Smooth muscle cell (in vitro differentiated cells): ENCODE data around the gene FADS2. TPM values are rescaled to one million over a fixed set of nuclear protein-coding genes. Genes with fewer than 3 reads are reported as not detected.

Experiments
- DNase-seq: peaks from one replicate; lab custom pipeline; 2025; ENCODE audit not compliant: unreplicated experiment; lab: John Stamatoyannopoulos, UW
- H2AFZ ChIP-seq: fragments of 200-600 bp; sonication (generic); 2 replicates; pipeline ENCODE4 v1.6.0; 2016; ENCODE audit warnings: antibody characterized with exemption, low read depth, mild to moderate bottlenecking
- H3F3A ChIP-seq: fragments of 200-600 bp; sonication (generic); 2 replicates; pipeline ENCODE4 v1.6.0; 2017; ENCODE audit warnings: antibody characterized with exemption, low read depth
- H3K27ac ChIP-seq: fragments of 200-600 bp; sonication (generic); 2 replicates; pipeline ENCODE4 v1.5.1; 2016; ENCODE audit warnings: low read depth, mild to moderate bottlenecking
- H3K27me3 ChIP-seq: fragments of 200-600 bp; sonication (generic); 2 replicates; pipeline ENCODE4 v1.6.1; 2016; ENCODE audit warnings: low read depth, mild to moderate bottlenecking
- H3K36me3 ChIP-seq: fragments of 200-600 bp; sonication (generic); 2 replicates; pipeline ENCODE4 v1.5.1; 2016; ENCODE audit warnings: low read depth
- H3K4me1 ChIP-seq: fragments of 200-600 bp; sonication (generic); 2 replicates; pipeline ENCODE4 v1.5.1; 2016; ENCODE audit warnings: low read depth
- H3K4me2 ChIP-seq: fragments of 200-600 bp; sonication (generic); 2 replicates; pipeline ENCODE4 v1.6.0; 2016; ENCODE audit warnings: mild to moderate bottlenecking
- H3K4me3 ChIP-seq: fragments of 200-600 bp; sonication (generic); 2 replicates; pipeline ENCODE4 v1.5.1; 2016; ENCODE audit warnings: mild to moderate bottlenecking
- H3K79me2 ChIP-seq: fragments of 200-600 bp; sonication (generic); 2 replicates; pipeline ENCODE4 v1.6.0; 2016; ENCODE audit warnings: low read depth, mild to moderate bottlenecking
- H3K9ac ChIP-seq: fragments of 200-600 bp; sonication (generic); 2 replicates; pipeline ENCODE4 v1.6.0; 2016; ENCODE audit warnings: low read depth
- H3K9me3 ChIP-seq: fragments of 200-600 bp; sonication (generic); replicated peaks from 2 replicates; pipeline ENCODE4 v1.5.1; 2016; ENCODE audit warnings: low read depth
- H4K20me1 ChIP-seq: fragments of 200-600 bp; sonication (generic); 2 replicates; pipeline ENCODE4 v1.6.0; 2016; ENCODE audit warnings: low read depth
- CTCF ChIP-seq: fragments of 200-600 bp; sonication (generic); IDR thresholded peaks from 2 replicates; pipeline ENCODE4 v1.5.1; 2017; ENCODE audit warnings: borderline replicate concordance, mild to moderate bottlenecking, antibody characterized with exemption; ENCODE audit not compliant: insufficient read depth, poor library complexity, severe bottlenecking
- WGBS: methylation state at CpG from one replicate; pipeline ENCODE4 v1.1.7; 2016; ENCODE audit warnings: low lambda C conversion rate; 5-methylcytosine and 5-hydroxymethylcytosine counted together
- polyA plus RNA-seq: library from polyadenylated mRNA; unstranded; fragments of >200 nt; fragmentation: Nextera tagmentation; extraction: Ambion mirVana; gene quantifications from 2 replicates; pipeline ENCODE4 v1.2.1, GENCODE V29; 2016
- total RNA-seq: library from RNA; depleted of rRNA; stranded (reverse); fragments of >200 nt; gene quantifications from 2 replicates; pipeline ENCODE4 v1.2.3, GENCODE V29; 2014

FADS2 gene
- total and polyA plus RNA-seq, 2 experiments from 2014 or later = 279 to 495 TPM

GRCh38 chr11:61869429-61869707 is 41.3 kb downstream of the FADS2 start:
- TF ChIP-seq CTCF = no peak
- no peak overlapping the region for H2AFZ ChIP-seq
- peaks cover 8% of the 10 kb centered on the region for H3F3A ChIP-seq
- no peaks in the 10 kb centered on the region for H3K9me3 ChIP-seq
- H3K79me2 ChIP-seq = no peaks in the 10 kb centered on the region
- peaks cover 12% of the 10 kb centered on the region for H3K4me1 ChIP-seq
- H3K9ac ChIP-seq = no peak overlapping the region
- no peak overlapping the region for H3K4me3 ChIP-seq
- 92% methylated on average over 3 of the region's 4 CpGs for WGBS
- H3K4me2 ChIP-seq = no peak overlapping the region
- no peak for DNase-seq
- H3K27ac ChIP-seq = no peak overlapping the region
- no peaks in the 10 kb centered on the region for H3K27me3 ChIP-seq
- no peaks in the 10 kb centered on the region for H4K20me1 ChIP-seq
- no peaks in the 10 kb centered on the region for H3K36me3 ChIP-seq

GRCh38 chr11:61869708-61870451 is 41.8 kb downstream of the FADS2 start:
- Histone ChIP-seq H3K9ac (no peak overlapping the region), H3K27me3 (no peaks in the 10 kb centered on the region), H4K20me1 (no peaks in the 10 kb centered on the region), H3F3A (peaks cover 4% of the 10 kb centered on the region), H2AFZ (no peak overlapping the region), H3K4me2 (no peak overlapping the region), H3K36me3 (no peaks in the 10 kb centered on the region), H3K4me3 (no peak overlapping the region), H3K27ac (no peak overlapping the region), H3K79me2 (no peaks in the 10 kb centered on the region), H3K9me3 (no peaks in the 10 kb centered on the region), H3K4me1 (peaks cover 12% of the 10 kb centered on the region)
- DNase-seq = no peak
- no peak for TF ChIP-seq CTCF
- WGBS = 65% methylated on average over 21 of the region's 21 CpGs

GRCh38 chr11:61870541-61871031 is 42.5 kb downstream of the FADS2 start:
- Histone ChIP-seq H3K27me3 (no peaks in the 10 kb centered on the region), H3K79me2 (no peaks in the 10 kb centered on the region), H3F3A (peaks cover 4% of the 10 kb centered on the region), H3K4me1 (peaks cover 12% of the 10 kb centered on the region), H4K20me1 (no peaks in the 10 kb centered on the region), H2AFZ (no peak overlapping the region), H3K27ac (no peak overlapping the region), H3K9me3 (no peaks in the 10 kb centered on the region), H3K4me3 (no peak overlapping the region), H3K36me3 (no peaks in the 10 kb centered on the region), H3K9ac (no peak overlapping the region), H3K4me2 (peak overlapping the region; percentile 78)
- no peak for TF ChIP-seq CTCF
- WGBS = 60% methylated on average over 10 of the region's 10 CpGs
- DNase-seq = no peak

GRCh38 chr11:61871158-61871597 is 43.1 kb downstream of the FADS2 start:
- DNase-seq = peak; percentile 51
- H2AFZ ChIP-seq = no peak overlapping the region
- H4K20me1 ChIP-seq = no peaks in the 10 kb centered on the region
- H3K4me2 ChIP-seq = peak overlapping the region; percentile 78
- H3F3A ChIP-seq = peaks cover 4% of the 10 kb centered on the region
- H3K79me2 ChIP-seq = no peaks in the 10 kb centered on the region
- H3K9ac ChIP-seq = no peak overlapping the region
- H3K4me3 ChIP-seq = peak overlapping the region; percentile 28
- TF ChIP-seq CTCF = peak; percentile 90
- H3K9me3 ChIP-seq = no peaks in the 10 kb centered on the region
- H3K27me3 ChIP-seq = no peaks in the 10 kb centered on the region
- peaks cover 12% of the 10 kb centered on the region for H3K4me1 ChIP-seq
- no peak overlapping the region for H3K27ac ChIP-seq
- 5% methylated on average over 24 of the region's 24 CpGs for WGBS
- no peaks in the 10 kb centered on the region for H3K36me3 ChIP-seq
